Activated naive CD4-positive, alpha-beta T cell treated with anti-CD3 and anti-CD28 coated beads, Interleukin-2, amount 50 U/mL, for 16 hours (primary cell): ENCODE results near the gene BABAM1.

ENCODE experiments used
- DNase-seq: peaks from one replicate; pipeline ENCODE4 v3.0.0-alpha.2; 2020

Gene BABAM1

GRCh38 chr19:17266975-17267788 is at the start of gene BABAM1:
Gene BABAM1 (plus strand): TSS chr19:17267443. CDS start chr19:17268807, 1,364 bp downstream.
- peak; percentile 95 for DNase-seq

GRCh38 chr19:17219286-17219685 is 48.0 kb upstream of the BABAM1 start:
- no peak for DNase-seq

- DNase-seq = no peak
Measured at GRCh38 chr19:17220207-17220758, 47.0 kb upstream of the BABAM1 start.

- no peak for DNase-seq
Measured at GRCh38 chr19:17225053-17225452, 42.2 kb upstream of the BABAM1 start.

- DNase-seq = peak; percentile 97
Measured at GRCh38 chr19:17226002-17226933, 41.0 kb upstream of the BABAM1 start, which contains the start of gene OCEL1. Gene OCEL1 (plus strand): TSS chr19:17226226. CDS start chr19:17226248, 22 bp downstream.

- no peak for DNase-seq
Measured at GRCh38 chr19:17227798-17228367, 39.4 kb upstream of the BABAM1 start.

GRCh38 chr19:17229890-17230289 is 37.4 kb upstream of the BABAM1 start:
- DNase-seq = no peak

GRCh38 chr19:17232258-17232657 is 35.0 kb upstream of the BABAM1 start:
- DNase-seq = no peak

GRCh38 chr19:17234911-17235299 is 32.3 kb upstream of the BABAM1 start:
- peak; percentile 74 for DNase-seq

- DNase-seq = peak; percentile 80
Measured at GRCh38 chr19:17235300-17235970, 31.8 kb upstream of the BABAM1 start.

- no peak for DNase-seq
Measured at GRCh38 chr19:17235971-17236777, 31.1 kb upstream of the BABAM1 start.

GRCh38 chr19:17236811-17237543 is 30.3 kb upstream of the BABAM1 start:
- no peak for DNase-seq

- DNase-seq = no peak
Measured at GRCh38 chr19:17237747-17238706, 29.2 kb upstream of the BABAM1 start.

GRCh38 chr19:17240062-17240752 is 27.0 kb upstream of the BABAM1 start:
- no peak for DNase-seq

- DNase-seq = no peak
Measured at GRCh38 chr19:17240826-17241399, 26.3 kb upstream of the BABAM1 start.

GRCh38 chr19:17242431-17243208 is 24.6 kb upstream of the BABAM1 start:
- DNase-seq = no peak

- no peak for DNase-seq
Measured at GRCh38 chr19:17243211-17243829, 23.9 kb upstream of the BABAM1 start.
